ENCODE data around the gene PRKCE.

DNA sequence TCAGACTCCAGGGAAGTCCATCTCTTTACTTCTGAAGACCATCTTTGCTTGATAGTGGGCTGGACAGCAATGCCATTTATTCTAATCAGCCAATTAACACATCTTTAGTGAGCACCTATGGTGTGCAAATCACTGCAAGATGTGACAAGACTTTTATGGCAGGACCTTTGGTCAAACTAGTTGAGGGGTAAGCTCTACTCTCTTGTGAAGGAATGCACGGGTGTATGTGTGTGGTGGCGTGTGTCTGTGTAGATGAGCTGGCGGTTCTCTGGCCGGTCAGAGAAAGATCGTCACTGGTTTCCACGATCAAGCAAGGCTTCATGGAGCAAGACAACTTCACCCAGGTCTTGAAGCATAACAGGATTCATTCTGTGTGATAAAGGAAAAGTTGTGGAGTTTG, 364.6 kb downstream of the PRKCE start:
- TF ChIP-seq, protein P1, sequence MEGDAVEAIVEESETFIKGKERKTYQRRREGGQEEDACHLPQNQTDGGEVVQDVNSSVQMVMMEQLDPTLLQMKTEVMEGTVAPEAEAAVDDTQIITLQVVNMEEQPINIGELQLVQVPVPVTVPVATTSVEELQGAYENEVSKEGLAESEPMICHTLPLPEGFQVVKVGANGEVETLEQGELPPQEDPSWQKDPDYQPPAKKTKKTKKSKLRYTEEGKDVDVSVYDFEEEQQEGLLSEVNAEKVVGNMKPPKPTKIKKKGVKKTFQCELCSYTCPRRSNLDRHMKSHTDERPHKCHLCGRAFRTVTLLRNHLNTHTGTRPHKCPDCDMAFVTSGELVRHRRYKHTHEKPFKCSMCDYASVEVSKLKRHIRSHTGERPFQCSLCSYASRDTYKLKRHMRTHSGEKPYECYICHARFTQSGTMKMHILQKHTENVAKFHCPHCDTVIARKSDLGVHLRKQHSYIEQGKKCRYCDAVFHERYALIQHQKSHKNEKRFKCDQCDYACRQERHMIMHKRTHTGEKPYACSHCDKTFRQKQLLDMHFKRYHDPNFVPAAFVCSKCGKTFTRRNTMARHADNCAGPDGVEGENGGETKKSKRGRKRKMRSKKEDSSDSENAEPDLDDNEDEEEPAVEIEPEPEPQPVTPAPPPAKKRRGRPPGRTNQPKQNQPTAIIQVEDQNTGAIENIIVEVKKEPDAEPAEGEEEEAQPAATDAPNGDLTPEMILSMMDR (IDR thresholded peaks at IDR 0.05) = no peak
- TF ChIP-seq POLR2A (IDR thresholded peaks at IDR 0.05) = no peak
- no peak for TF ChIP-seq POLR2AphosphoS5 (IDR thresholded peaks at IDR 0.05)
